HTR-8/SVneo (cell line): ENCODE data around the gene TLE2.

ENCODE experiments used
- DNase-seq: peaks from one replicate; pipeline ENCODE4 v3.0.0; 2011; ENCODE audit warnings: low spot score, mixed read lengths; ENCODE audit not compliant: insufficient read length
- FAIRE-seq: peaks from 2 replicates; lab custom pipeline; 2011; peaks lifted over from hg19 to GRCh38; lab: Jason Lieb, UNC

The TLE2 gene

GRCh38 chr19:3029065-3029923 lies at the start of gene TLE2:
Gene TLE2, minus strand, starts transcription at chr19:3029280. Its CDS starts 376 bp downstream, at chr19:3028904.
- DNase-seq = no peak

GRCh38 chr19:3075605-3076431 lies 46.7 kb upstream of the TLE2 start:
- peak; percentile 82 for FAIRE-seq
- DNase-seq = no peak

More at GRCh38 chr19:3029065-3029923, at the start of gene TLE2:
- FAIRE-seq = no peak

- DNase-seq (no peak), FAIRE-seq (no peak)
Observed at GRCh38 chr19:3073931-3074595, 45.0 kb upstream of the TLE2 start.

GRCh38 chr19:3073159-3073563 lies 44.1 kb upstream of the TLE2 start:
- FAIRE-seq = no peak

GRCh38 chr19:3071768-3072167 lies 42.7 kb upstream of the TLE2 start:
- DNase-seq = no peak
- no peak for FAIRE-seq

More at GRCh38 chr19:3073159-3073563, 44.1 kb upstream of the TLE2 start:
- DNase-seq = no peak

GRCh38 chr19:3068071-3068470 lies 39.0 kb upstream of the TLE2 start:
- FAIRE-seq (no peak), DNase-seq (no peak)

GRCh38 chr19:3067563-3067962 lies 38.5 kb upstream of the TLE2 start:
- no peak for DNase-seq
- FAIRE-seq = no peak

- DNase-seq (no peak), FAIRE-seq (no peak)
Observed at GRCh38 chr19:3066482-3067049, 37.5 kb upstream of the TLE2 start.

- no peak for DNase-seq
- FAIRE-seq = no peak
Observed at GRCh38 chr19:3065675-3066357, 36.7 kb upstream of the TLE2 start.

- DNase-seq = no peak
- no peak for FAIRE-seq
Observed at GRCh38 chr19:3064011-3064330, 34.9 kb upstream of the TLE2 start.

GRCh38 chr19:3062165-3063105 lies 33.4 kb upstream of the TLE2 start, which contains the start of gene TLE5:
Gene TLE5, minus strand, starts transcription at chr19:3062495. Its CDS starts 295 bp downstream, at chr19:3062200.
- DNase-seq = peak; percentile 31
- FAIRE-seq = no peak

- DNase-seq (peak; percentile 44), FAIRE-seq (no peak)
Observed at GRCh38 chr19:3061182-3062161, 32.4 kb upstream of the TLE2 start.

- no peak for FAIRE-seq
- no peak for DNase-seq
Observed at GRCh38 chr19:3060857-3061181, 31.7 kb upstream of the TLE2 start.

- no peak for DNase-seq
- FAIRE-seq = no peak
Observed at GRCh38 chr19:3059653-3060052, 30.6 kb upstream of the TLE2 start.

GRCh38 chr19:3058821-3059314 lies 29.8 kb upstream of the TLE2 start:
- DNase-seq (no peak), FAIRE-seq (no peak)

- FAIRE-seq = no peak
- no peak for DNase-seq
Observed at GRCh38 chr19:3058009-3058820, 29.1 kb upstream of the TLE2 start.

- FAIRE-seq = no peak
Observed at GRCh38 chr19:3057275-3057714, 28.2 kb upstream of the TLE2 start.

More at GRCh38 chr19:3057275-3057714, 28.2 kb upstream of the TLE2 start:
- no peak for DNase-seq
